Endodermal cell (in vitro differentiated cells): ENCODE measurements around the gene ASTN2. TPM values are rescaled to one million over a fixed set of nuclear protein-coding genes. Genes with fewer than 3 reads are reported as not detected.

Source experiments
- DNase-seq: peaks from one replicate; pipeline ENCODE4 v3.0.0-alpha.2; 2017
- H3K27ac ChIP-seq: 2 replicates; pipeline ENCODE4 v1.5.1; 2013; ENCODE audit warnings: mild to moderate bottlenecking, low read depth, low read length, moderate library complexity
- H3K27me3 ChIP-seq: 2 replicates; pipeline ENCODE4 v1.6.1; 2013; ENCODE audit warnings: mild to moderate bottlenecking, low read length, moderate library complexity; ENCODE audit not compliant: insufficient read depth, control insufficient read depth, poor library complexity, severe bottlenecking
- H3K36me3 ChIP-seq: 2 replicates; pipeline ENCODE4 v1.7.0; 2013; ENCODE audit warnings: mild to moderate bottlenecking, low read length, moderate library complexity; ENCODE audit not compliant: control insufficient read depth, insufficient read depth
- H3K4me1 ChIP-seq: one replicate; pipeline ENCODE4 v1.7.0; 2013; ENCODE audit warnings: low read length; ENCODE audit not compliant: control insufficient read depth, insufficient read depth
- H3K4me3 ChIP-seq: 2 replicates; pipeline ENCODE4 v1.5.1; 2013; ENCODE audit warnings: mild to moderate bottlenecking, low read length, moderate library complexity
- H3K9ac ChIP-seq: 2 replicates; pipeline ENCODE4 v1.6.1; 2013; ENCODE audit warnings: mild to moderate bottlenecking, low read length, moderate library complexity; ENCODE audit not compliant: poor library complexity, severe bottlenecking; ENCODE audit errors: extremely low read depth
- H3K9me3 ChIP-seq: 2 replicates; pipeline ENCODE4 v1.6.1; 2013; ENCODE audit warnings: mild to moderate bottlenecking, low read length, moderate library complexity; ENCODE audit not compliant: control insufficient read depth
- H3K27ac Mint-ChIP-seq: 2 replicates; pipeline ENCODE4 v1.8.0; 2020; ENCODE audit warnings: mixed read lengths
- H3K27me3 Mint-ChIP-seq: 2 replicates; pipeline ENCODE4 v1.8.0; 2021; ENCODE audit warnings: mild to moderate bottlenecking, mixed read lengths; ENCODE audit not compliant: insufficient read depth
- H3K36me3 Mint-ChIP-seq: 2 replicates; pipeline ENCODE4 v1.8.0; 2020; ENCODE audit warnings: low read depth, mixed read lengths
- H3K4me1 Mint-ChIP-seq: 2 replicates; pipeline ENCODE4 v1.8.0; 2020; ENCODE audit warnings: mixed read lengths
- H3K4me3 Mint-ChIP-seq: 2 replicates; pipeline ENCODE4 v1.8.0; 2020; ENCODE audit warnings: mild to moderate bottlenecking, moderate library complexity, mixed read lengths
- H3K9me3 Mint-ChIP-seq: 2 replicates; pipeline ENCODE4 v1.8.0; 2020; ENCODE audit warnings: mild to moderate bottlenecking, mixed read lengths
- CTCF ChIP-seq: fragments of 200-600 bp; sonication (generic); conservative IDR thresholded peaks from 2 replicates; pipeline ENCODE4 v1.5.0; 2021; ENCODE audit warnings: antibody characterized with exemption, mild to moderate bottlenecking
- WGBS, 2 experiments: methylation state at CpG; one replicate each; pipeline versions ENCODE4 v1.1.5 to v1.1.7; 2013; ENCODE audit warnings: missing lambda C conversion rate in 2 of 2, mixed read lengths in 1 of 2; ENCODE audit not compliant: insufficient coverage in 1 of 2, insufficient read length in 1 of 2; 5-methylcytosine and 5-hydroxymethylcytosine counted together
- total RNA-seq, 2 donors: library from RNA; stranded (reverse); fragmentation: NEBNext Ultra II Directional in 1 of 2; extraction: Animal tissue kit (Norgen Biotek cat#: 25700) in 1 of 2; gene quantifications; 2 replicates in 1 of 2; 3 replicates in 1 of 2; pipeline ENCODE4 v1.2.1, GENCODE V29; 2021

The ASTN2 gene
- total RNA-seq, 2 donors from 2014 or later: 8.9 to 10.4 TPM

- H3K4me3 Mint-ChIP-seq: no peak overlapping the region
Observed at GRCh38 chr9:116520218-116520617, 894.6 kb downstream of the ASTN2 start.

GRCh38 chr9:116516456-116516855, 898.4 kb downstream of the ASTN2 start:
- peaks cover 10% of the 10 kb centered on the region for H3K9me3 ChIP-seq
- H3K4me1 ChIP-seq: no peaks in the 10 kb centered on the region
- 86 to 88% methylated on average over 1 of the region's 1 CpG for WGBS, 2 experiments
- no peaks in the 10 kb centered on the region for H3K36me3 Mint-ChIP-seq
- no peak overlapping the region for H3K27ac ChIP-seq
- no peak overlapping the region for H3K9ac ChIP-seq
- peaks cover 31% of the 10 kb centered on the region for H3K9me3 Mint-ChIP-seq
- TF ChIP-seq CTCF: no peak
- no peaks in the 10 kb centered on the region for H3K36me3 ChIP-seq
- DNase-seq: no peak
- no peak overlapping the region for H3K4me3 Mint-ChIP-seq
- no peak overlapping the region for H3K4me3 ChIP-seq
- no peaks in the 10 kb centered on the region for H3K4me1 Mint-ChIP-seq
- no peak overlapping the region for H3K27ac Mint-ChIP-seq
- H3K27me3 ChIP-seq: no peaks in the 10 kb centered on the region
- H3K27me3 Mint-ChIP-seq: peaks cover 6% of the 10 kb centered on the region

More at GRCh38 chr9:116520218-116520617, 894.6 kb downstream of the ASTN2 start:
- no peak overlapping the region for H3K4me3 ChIP-seq
- H3K27me3 Mint-ChIP-seq: peaks cover 4% of the 10 kb centered on the region
- no peak overlapping the region for H3K27ac Mint-ChIP-seq
- H3K36me3 ChIP-seq: no peaks in the 10 kb centered on the region
- H3K9me3 Mint-ChIP-seq: peaks cover 8% of the 10 kb centered on the region
- H3K9ac ChIP-seq: no peak overlapping the region
- 96 to 100% methylated on average over 1 to 2 of the region's 2 CpGs for WGBS, 2 experiments
- no peak overlapping the region for H3K27ac ChIP-seq
- no peak for TF ChIP-seq CTCF
- H3K27me3 ChIP-seq: no peaks in the 10 kb centered on the region
- no peaks in the 10 kb centered on the region for H3K4me1 Mint-ChIP-seq
- no peaks in the 10 kb centered on the region for H3K4me1 ChIP-seq
- DNase-seq: no peak
- H3K9me3 ChIP-seq: peaks cover 5% of the 10 kb centered on the region
- H3K36me3 Mint-ChIP-seq: no peaks in the 10 kb centered on the region

GRCh38 chr9:116515541-116515940, 899.3 kb downstream of the ASTN2 start:
- no peaks in the 10 kb centered on the region for H3K4me1 ChIP-seq
- H3K9me3 Mint-ChIP-seq: peaks cover 28% of the 10 kb centered on the region

More at GRCh38 chr9:116515541-116515940, 899.3 kb downstream of the ASTN2 start:
- DNase-seq: no peak
- no peaks in the 10 kb centered on the region for H3K36me3 ChIP-seq
- H3K27ac Mint-ChIP-seq: no peak overlapping the region
- no peak for TF ChIP-seq CTCF
- peaks cover 10% of the 10 kb centered on the region for H3K9me3 ChIP-seq
- H3K27me3 ChIP-seq: no peaks in the 10 kb centered on the region
- H3K36me3 Mint-ChIP-seq: no peaks in the 10 kb centered on the region
- H3K4me3 Mint-ChIP-seq: no peak overlapping the region
- peaks cover 4% of the 10 kb centered on the region for H3K27me3 Mint-ChIP-seq
- H3K9ac ChIP-seq: no peak overlapping the region
- H3K27ac ChIP-seq: no peak overlapping the region
- H3K4me3 ChIP-seq: no peak overlapping the region
- H3K4me1 Mint-ChIP-seq: no peaks in the 10 kb centered on the region
